ENCODE measurements around the gene ERCC5.

The ERCC5 gene

DNA sequence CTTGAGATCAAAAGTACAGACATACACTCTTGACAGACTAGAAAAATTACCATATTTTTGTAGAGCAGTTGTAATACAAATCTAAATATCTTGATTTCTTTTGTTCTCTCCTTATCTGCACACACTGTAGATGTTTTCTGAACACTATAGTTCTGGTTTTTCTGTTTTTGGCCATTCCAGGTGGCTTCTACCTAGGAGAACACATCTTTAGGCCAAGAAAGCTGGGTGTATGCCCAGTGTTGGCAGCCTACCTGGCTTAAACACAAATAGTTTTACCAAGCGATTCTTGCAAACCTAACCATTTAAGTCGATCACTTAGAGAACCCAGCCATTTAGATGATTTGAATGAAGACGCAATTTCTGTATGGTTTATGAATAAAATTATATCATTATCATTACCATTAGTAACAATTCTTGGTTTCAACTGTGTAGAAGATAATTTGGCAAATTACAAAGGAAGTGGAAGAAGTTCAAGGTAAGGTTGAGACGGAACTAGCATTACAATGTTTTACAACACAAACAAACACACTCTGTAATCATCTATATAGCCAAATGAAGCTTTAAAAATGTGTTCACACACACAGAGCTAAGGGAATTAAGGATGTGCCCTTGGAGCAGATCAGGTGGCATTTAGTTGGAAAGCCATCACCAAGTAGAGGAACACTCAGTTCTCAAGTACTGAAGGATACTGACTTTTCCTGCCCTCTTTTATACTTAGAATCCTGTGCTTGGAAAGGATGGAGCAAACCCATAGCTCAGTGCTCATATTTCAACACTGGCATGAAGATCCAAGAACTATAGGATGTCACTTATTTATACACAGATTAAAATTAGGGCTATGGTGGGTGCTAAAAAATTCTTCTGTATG, 36.2 kb downstream of the ERCC5 start:
- DNase-seq (ENCODE audit: low read depth) = no peak
- no peak overlapping the region for H3K4me3 ChIP-seq (replicated peaks; ENCODE audit: low read depth, low read length)
- TF ChIP-seq, protein P1, sequence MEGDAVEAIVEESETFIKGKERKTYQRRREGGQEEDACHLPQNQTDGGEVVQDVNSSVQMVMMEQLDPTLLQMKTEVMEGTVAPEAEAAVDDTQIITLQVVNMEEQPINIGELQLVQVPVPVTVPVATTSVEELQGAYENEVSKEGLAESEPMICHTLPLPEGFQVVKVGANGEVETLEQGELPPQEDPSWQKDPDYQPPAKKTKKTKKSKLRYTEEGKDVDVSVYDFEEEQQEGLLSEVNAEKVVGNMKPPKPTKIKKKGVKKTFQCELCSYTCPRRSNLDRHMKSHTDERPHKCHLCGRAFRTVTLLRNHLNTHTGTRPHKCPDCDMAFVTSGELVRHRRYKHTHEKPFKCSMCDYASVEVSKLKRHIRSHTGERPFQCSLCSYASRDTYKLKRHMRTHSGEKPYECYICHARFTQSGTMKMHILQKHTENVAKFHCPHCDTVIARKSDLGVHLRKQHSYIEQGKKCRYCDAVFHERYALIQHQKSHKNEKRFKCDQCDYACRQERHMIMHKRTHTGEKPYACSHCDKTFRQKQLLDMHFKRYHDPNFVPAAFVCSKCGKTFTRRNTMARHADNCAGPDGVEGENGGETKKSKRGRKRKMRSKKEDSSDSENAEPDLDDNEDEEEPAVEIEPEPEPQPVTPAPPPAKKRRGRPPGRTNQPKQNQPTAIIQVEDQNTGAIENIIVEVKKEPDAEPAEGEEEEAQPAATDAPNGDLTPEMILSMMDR (IDR thresholded peaks at IDR 0.05; ENCODE audit: low read length, missing control alignments) = no peak

DNA sequence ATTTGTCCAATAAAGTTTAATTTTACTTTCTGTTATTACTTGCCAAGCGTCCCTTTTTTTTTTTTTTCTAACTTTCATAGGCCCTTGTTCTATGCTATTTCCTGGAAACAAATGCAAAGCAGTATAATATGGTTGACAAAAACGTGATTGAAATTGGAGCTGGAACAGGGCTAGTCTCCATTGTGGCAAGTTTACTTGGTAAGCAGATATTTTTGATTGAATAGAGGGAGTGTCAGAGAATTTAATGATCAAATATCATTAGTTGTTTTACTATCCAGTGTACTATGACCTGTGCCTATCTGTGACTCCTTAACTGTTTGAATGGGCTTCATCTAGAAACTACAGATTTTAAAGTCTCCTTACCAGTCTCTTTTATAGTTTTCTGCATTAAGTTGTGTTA, 46.7 kb downstream of the ERCC5 start:
- no peak overlapping the region for H3K4me3 ChIP-seq (replicated peaks; ENCODE audit: low read depth, low read length)
- no peak for DNase-seq (ENCODE audit: low read depth)
- TF ChIP-seq, protein P1 (IDR thresholded peaks at IDR 0.05; ENCODE audit: low read length, missing control alignments) = no peak

DNA sequence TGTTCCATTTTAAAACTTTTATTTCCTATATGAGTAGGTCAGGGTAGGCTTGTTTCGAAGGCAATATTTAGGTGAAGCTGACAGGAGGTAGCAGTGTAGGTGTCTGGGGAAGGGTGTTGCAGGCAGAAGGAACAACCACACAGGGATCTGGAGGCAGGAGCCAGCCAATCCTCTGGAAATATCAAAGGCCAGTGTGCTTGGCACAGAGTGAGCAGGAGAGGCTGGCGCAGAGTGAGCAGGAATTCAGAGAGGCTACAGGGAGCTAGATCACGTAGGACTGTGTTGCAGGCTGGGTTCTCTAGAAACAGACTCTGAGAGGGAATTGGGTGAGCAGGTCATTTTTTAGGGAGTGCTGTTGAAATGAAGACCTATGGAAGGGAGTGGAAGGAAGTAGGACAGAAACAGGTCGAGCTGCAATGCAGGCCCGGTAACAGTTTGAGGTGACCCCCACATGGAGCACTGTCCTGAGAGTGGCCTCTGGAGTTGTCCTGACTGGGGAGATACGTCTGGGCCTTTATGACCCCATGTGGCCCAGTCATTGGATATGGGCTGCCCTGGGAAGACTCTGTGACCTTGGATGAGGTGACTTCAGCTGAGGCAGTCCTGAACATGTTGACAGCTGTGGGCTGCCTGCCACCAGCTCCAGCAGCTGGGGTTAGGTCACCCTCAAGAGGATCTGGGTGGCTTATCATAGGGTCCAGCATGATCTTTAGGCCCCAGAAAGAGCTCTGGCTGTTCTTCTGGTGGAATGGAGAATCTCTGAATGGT, 51.7 kb downstream of the ERCC5 start:
- TF ChIP-seq, protein P1 (IDR thresholded peaks at IDR 0.05; ENCODE audit: low read length, missing control alignments) = no peak
- no peak for DNase-seq (ENCODE audit: low read depth)
- H3K4me3 ChIP-seq (replicated peaks; ENCODE audit: low read depth, low read length) = no peak overlapping the region

DNA sequence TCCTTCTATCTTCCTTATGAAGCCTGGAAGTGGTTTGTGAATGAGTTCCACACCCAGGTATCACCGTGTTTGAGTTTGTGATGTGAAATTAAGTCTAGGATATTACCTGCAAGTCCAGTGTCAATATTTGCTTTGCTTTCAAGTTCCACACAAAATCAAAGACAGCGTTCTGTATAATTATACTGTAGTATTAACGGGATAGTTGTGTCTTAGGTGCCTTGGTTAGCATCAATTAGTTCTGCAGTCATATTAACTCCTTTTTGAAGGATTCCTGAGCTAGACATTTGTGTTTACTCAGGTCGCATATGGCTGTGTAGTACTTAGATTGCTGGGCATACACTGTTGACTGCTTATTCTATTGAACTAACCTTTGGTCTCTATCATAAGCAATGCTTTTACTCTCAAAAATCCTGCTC, 54.4 kb downstream of the ERCC5 start:
- DNase-seq (ENCODE audit: low read depth) = no peak
- TF ChIP-seq, protein P1 (IDR thresholded peaks at IDR 0.05; ENCODE audit: low read length, missing control alignments) = no peak
- H3K4me3 ChIP-seq (replicated peaks; ENCODE audit: low read depth, low read length) = no peak overlapping the region

DNA sequence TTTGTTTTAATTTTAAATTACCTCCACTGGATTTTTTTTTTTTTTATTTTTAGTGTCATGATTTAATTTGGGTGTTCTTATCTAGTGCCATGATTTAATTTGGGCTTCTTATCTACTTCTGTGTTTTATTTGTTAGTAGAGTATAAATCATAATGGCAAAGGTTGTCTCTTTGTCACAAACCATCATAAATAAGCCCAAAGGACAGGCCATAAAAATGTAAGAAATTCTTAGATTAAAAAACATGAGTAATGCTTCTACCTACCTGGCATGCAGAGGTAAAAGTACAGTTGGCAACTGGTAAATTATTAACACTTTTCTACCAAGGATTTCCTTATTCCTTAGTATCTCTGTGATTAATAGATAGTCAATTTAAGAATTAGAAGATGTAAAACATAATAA, 55.2 kb downstream of the ERCC5 start:
- DNase-seq (ENCODE audit: low read depth) = no peak
- TF ChIP-seq, protein P1 (IDR thresholded peaks at IDR 0.05; ENCODE audit: low read length, missing control alignments) = no peak
- no peak overlapping the region for H3K4me3 ChIP-seq (replicated peaks; ENCODE audit: low read depth, low read length)

DNA sequence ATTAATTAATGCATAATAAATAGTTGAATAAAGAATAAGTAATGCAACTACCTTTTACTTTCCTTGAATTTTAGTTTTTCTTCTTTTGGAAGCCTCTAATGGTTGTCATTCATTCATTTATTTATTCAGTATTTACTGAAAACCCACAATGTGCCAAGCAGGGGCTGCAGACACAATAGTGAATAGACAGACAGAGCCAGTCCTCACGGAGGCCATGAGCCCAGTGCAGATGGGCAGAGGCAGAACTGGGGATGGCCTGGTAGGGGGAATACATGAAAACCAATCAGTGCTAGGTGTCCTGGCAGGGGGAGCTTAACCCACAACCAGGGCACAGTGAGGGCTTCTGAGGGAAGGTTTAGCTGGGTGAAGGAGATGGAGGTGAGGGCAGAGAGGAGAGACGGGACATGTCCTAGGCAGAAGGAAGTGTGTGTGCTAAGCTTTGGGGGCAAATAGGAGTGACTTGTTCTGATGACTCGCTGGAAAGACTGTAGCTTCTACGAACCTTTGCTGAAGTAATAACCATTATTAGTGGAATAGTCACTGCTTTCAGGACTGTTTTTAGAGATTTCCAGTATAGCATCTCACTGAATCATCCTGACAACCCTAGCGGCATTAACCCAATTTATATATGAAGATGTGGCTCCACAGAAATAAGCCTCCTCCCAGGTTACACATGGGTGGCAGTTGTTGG, 55.9 kb downstream of the ERCC5 start:
- DNase-seq (ENCODE audit: low read depth) = no peak
- no peak overlapping the region for H3K4me3 ChIP-seq (replicated peaks; ENCODE audit: low read depth, low read length)
- TF ChIP-seq, protein P1 (IDR thresholded peaks at IDR 0.05; ENCODE audit: low read length, missing control alignments) = no peak
